NCI-H82 treated with DMSO at 0.1 percent for 48 hours (cell line): ENCODE measurements around the gene TAX1BP1.
A peak's percentile ranks its signal among the peaks of the same experiment; 100 is the strongest.

ENCODE experiments used
- DNase-seq: peaks from one replicate; lab custom pipeline; 2025; ENCODE audit not compliant: unreplicated experiment; lab: John Stamatoyannopoulos, UW

Gene TAX1BP1

DNA sequence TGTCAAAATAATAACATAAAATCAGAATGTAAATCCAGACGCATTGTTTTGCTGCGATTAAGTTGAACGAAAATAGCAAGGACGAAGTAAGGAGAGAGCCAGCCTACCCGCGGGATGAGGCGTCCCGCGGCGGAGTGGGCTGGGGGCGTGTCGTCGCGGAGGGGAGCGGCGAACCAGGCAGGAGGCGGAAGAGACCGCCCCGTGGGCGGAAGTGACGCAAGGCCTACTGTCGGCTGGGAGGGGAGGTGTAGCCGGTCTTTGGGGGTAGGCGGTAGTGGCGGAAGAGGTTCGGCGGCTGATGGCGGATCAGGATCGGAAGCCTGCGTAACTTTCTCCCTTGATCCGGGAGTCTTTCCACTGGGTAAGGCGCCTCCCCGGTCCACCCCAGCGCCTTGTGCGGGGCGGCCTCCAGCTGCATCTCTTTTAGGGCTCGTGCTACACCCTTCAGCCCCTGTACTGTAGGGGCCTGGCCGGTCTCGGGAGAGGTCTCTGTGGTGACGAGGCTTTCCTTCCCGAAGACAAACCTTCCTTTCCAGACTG, at the start of gene TAX1BP1:
TAX1BP1 (plus strand) TSS at position 254 of the 540 bp plus-strand sequence. CDS start 8,363 bp downstream, outside the sequence.
- DNase-seq, result peak; percentile 77

DNA sequence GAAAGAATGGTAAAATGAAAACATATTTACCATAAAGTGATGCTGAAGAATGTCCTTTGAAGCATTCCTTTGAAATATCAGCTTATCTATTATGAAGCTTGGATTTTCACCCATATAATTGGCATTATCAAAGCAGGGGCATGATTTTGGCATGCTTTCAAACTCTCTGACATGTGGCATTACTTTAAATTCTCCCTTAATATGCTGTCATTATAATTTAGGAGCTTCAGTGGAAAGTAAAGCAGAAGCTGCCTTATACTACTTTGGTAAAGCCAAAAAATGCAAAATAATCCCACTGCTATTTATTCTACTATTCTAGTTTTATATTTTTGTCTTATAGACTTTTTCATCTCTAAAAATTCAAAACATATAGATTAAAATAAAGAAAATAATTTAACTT, 49.3 kb upstream of the TAX1BP1 start:
- no peak for DNase-seq

DNA sequence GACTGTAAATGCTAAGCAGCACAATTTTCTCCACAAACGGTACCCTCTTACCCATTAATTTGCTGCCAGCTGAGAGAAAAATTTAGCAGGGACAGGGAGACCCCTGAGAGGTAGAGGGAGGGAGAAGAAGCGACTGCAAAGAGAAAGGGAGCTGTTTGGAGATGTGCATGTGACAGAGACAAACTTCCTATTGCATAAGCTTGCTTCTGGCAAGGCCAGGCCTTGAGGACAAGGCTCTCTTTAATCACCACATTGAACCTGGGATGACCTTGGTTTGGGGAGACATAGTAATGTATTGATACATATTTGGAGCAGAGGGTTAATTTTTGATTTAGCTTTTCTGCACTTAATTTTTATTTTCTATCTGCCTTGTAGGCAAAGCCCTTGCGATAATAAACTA, 46.2 kb upstream of the TAX1BP1 start:
- no peak for DNase-seq

DNA sequence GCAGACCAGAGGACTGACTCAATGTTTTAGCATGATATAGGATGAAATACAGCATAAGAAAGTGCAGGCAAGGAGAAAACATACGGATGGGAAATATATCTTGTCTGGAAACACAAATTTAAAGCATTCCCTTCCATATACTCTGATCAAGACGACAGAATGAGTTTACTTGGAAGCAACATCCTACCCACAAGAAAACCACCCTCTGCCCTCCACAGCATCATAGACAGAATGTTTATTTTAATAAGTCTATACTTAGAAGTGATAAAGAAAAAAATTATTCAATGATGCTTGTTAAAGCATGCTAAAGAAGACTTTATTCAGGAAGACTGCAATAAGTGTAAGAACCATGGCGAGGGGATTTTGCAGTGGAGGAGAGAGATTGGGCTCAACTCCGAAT, 44.9 kb upstream of the TAX1BP1 start:
- no peak for DNase-seq

DNA sequence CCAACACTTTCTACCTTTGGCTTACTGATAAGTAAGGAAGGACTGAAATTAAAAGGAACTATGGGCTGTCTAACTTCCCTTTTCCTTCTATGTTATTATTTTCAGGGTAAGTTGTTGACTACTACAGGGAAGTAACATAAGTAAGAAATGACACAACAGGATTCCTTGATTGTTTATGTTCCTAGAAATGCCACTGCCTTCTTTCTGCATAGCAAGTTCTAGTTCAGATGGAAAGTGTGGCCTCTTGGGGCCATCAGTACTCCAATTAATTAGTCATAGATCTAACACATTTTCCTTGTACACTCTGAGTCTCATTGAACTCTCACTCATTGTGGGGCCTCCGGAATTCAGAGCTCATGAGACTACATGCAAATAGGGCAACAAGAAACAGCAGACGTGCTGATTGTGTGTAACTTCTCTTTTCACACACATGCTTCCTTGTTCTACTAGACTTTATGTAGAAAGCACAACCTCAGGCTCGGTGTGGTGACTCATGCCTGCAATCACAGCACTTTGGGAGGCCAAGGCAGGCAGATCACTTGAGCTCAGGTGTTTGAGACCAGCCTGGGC, 42.0 kb upstream of the TAX1BP1 start:
- DNase-seq, result no peak

DNA sequence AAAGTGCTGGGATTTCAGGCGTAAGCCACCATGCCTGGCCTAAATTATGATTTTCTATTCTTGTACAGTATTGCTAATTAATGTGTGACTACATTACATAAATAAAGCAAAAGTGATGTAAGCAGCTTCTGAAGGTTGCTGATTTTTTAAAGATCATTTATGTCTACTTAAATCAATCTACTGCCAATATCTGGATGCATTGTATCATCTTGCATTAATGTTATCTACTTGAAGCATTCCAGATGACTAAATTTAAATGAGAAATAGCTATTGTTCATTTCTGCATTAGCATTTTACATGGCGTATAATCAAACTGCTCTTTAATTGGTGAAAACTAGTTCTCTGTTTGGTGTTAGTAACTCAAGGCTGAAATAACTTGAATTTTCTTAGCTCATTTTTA, 40.2 kb upstream of the TAX1BP1 start:
- DNase-seq, result no peak

DNA sequence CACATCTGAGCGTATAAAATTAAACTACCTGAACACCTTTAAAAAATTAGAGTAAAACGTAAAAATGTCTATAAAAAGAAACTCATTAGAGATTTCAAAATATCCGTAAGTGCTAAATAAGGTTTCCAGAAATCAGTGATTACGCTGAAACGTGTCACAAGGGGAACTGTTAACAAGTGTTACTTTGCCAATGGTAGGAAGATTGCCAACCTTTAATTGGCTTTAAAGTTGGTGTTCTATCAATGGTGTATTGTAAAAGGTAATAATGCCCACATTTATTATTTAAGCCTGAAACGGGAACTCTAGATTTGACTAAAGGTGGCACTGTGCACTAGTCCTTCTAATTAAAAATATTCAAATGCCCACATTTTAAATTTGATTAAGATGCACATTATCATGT, 39.5 kb upstream of the TAX1BP1 start:
- no peak for DNase-seq

DNA sequence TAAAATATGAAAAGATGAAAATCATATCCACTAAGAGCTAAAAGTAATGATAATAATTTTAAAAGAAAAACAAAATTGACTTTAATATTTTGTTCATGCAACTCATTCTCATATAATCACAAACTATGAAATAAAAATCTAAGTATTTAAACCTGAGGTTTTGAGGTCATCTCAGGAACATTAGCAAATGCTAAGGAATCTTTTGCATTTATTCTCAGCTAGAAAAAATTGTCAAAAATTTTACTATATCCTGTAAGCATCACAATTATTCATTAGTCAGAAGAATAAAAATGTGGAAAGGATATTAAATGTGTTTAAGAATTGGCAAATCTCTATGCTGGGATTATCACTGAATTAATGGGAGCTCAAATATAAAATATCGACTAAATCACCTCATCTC, 36.8 kb upstream of the TAX1BP1 start:
- DNase-seq, result no peak

DNA sequence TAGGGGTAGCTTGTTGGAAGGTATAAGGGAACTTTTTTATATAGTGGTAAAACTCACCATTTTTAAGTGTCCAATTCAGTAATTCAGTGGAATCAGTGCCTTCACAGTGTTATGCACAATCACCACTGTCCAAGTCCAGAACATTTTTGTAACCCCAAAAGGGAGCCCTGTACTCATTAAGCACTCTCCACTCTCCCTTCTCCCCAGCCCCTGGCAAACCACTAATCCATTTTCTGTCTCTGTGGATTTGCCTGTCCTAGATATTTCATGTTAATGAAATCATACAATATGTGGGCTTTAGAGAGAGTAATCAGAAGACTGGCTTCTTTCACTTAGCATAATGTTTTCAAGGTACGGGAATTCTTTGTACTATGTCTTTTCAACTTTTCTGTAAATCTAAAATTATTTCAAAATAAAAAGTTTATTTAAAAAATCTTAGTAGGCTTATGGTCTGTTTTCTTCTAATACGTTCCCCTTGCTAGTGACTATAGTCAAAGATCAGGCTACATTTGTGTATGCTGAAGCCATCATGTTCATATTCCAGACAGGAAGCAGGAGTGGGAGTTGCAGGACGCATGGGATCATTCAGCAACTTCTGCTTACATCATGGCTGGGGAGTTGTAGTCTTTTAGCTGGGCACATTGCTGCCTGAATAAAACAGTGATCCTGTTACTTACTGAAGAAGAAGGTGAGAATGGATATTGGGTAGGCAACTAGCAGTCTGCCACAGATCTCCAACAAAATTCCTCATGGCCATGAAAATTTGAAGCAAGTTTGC, 35.4 kb upstream of the TAX1BP1 start:
- DNase-seq, result no peak

DNA sequence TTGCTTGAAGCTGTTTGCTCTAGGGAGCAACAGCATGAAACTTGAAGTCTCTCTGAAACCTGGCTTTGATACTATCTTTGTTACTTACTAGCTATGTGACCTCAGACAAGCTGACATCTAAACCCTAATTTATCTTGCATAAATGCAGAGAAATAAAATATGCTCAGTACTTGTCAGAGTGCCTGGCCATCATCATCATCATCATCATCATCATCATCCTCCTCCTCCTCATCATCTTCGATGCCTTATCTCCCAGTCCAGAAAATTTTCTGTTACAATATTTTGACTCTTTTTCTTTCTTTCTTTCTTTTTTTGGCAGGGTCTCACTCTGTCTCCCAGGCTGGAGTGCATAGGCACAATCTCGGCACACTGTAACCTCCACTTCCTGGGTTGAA, 34.8 kb upstream of the TAX1BP1 start:
- DNase-seq, result no peak

DNA sequence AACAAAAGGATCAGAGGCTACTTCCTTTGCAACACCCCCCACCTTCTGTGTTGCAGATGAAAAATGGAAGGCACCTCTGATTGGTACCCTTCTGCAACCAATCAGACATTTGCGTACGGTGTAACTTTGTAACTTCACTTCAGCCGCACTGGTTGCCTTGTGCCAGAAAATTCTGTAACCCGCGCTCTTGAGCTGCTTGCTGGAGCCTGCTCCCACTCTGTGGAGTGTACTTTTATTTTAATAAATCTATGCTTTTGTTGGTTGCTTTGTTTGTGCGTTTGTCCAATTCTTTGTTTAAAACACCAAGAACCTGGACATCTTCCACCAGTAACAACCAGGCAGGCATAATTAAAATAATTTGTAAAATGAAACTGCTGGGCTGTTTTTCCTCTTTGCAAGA, 31.5 kb upstream of the TAX1BP1 start:
- no peak for DNase-seq

DNA sequence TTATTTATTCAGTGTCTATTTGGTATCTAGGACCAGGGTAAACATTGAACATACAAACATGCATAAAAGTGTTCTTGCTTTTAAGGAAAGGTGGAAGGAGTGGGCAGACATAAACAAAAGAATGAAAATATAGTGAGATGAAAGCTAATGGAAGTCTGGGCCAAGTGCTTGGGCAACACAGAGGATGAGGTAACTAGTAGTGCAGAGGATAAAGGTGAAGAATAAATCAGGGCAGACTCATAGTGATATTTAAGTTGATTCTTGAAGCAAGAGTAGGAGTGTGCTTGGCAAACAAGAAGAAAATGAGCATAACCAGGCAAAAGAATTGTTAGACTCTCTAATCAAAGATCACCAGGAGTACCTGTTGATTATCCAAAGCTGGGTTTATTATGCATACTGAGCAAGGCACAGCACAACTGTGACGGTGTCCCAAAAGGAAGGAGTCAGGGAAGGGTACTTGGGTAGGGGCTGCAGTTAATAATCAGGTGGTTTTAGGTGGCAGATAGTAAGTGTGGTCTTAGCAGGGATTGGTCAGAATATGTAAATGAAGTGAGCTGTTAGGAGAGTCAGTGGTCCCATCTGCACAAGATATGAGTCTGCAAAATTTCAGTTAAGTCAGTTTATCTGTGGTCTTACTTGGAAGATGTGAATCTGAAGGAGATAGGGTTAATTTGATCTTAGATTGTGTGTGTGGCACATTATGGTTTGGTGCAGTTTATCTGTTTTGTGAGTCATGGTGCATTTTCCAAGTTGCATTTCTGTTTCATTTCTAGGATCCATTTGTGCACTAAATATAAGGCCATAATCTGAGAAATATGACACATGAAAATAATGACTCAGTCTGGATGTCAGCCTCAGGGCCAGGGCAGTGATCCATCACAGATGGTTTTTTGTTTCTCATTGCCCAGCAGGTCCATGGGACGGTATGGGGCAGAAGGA, 30.6 kb upstream of the TAX1BP1 start:
- no peak for DNase-seq

DNA sequence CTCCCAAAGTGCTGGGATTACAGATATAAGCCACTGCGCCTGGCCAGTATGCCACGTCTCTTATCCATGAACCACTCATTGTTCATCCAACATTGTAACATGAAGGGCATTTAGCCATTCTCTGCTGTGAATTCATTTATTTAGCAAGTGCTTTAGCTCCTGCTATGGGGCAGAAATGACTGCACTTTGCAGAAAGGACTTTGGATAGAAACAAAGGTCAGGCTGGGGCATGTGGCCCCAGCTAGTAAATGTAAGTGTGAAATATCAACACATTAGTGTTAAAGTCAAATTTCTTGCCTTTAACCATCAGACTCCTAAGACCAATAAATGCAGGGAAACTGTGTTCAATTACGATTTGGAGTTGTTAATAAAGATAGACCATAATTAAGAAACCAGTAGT, 27.7 kb upstream of the TAX1BP1 start:
- DNase-seq, result no peak

DNA sequence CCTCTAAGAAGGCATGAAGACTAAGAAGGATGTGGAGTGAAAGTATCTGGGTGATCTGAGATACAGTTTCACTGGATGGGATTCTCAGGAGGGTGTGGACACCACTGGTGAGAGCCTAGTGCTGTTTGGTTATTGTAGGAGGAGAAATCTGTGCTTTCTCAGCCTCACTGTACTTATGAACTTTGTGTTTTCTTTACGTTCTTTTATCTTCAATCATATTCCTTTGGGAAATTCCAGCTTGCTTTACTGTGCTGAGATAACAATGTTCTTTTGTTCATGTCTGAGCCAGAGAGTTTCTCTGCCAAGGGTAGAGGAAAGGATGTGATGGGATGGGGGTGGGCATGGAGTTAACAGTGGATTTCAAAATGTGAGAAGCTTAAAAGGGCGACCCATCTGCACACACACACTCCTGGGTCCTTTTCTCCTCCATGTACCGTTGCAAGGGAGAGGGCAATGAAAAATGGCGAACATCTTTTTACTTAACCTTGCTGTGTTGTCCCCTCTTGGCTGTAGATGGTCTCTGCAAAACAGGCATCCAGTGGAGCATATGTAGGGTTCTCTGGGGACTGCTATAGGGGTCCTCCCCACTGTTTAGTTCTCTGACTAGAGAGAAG, 25.0 kb upstream of the TAX1BP1 start:
- no peak for DNase-seq

DNA sequence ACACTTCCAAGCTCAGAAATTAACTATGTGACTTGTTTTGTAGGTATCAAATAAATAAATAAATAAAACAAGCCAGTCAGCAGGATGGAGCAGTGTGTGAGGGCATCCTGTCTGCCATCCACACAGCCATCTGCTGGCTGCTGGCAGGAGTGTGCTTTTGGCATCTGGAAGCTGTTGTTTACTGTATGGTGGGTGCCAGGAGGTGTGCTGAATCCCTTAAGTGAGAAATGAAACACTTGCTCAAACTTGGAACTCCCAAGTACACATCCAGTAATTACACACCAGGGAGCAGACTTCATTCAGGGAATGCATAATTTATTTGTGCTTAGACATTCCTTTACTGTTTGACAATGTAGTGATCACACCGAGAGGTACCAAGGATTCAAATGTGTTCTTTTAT, 16.9 kb upstream of the TAX1BP1 start:
- peak; percentile 19 for DNase-seq

DNA sequence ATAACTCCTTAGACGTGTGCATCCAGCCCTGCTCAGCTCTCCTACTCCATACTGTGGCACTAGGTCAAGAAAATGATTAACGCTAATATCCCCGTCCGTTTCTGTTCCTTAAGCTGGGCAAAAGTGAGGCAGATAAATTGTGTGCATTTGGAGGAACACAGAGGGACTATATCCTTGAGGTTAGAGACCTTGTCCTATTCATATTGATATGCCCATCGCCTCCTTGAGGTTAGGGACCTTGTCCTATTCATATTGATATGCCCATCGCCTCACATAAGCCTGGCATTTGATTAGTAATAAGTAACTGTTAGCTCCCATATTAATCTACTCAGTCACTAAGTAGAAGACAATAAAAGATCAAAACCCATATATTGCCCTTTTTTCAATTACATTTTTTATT, 12.9 kb upstream of the TAX1BP1 start:
- no peak for DNase-seq

DNA sequence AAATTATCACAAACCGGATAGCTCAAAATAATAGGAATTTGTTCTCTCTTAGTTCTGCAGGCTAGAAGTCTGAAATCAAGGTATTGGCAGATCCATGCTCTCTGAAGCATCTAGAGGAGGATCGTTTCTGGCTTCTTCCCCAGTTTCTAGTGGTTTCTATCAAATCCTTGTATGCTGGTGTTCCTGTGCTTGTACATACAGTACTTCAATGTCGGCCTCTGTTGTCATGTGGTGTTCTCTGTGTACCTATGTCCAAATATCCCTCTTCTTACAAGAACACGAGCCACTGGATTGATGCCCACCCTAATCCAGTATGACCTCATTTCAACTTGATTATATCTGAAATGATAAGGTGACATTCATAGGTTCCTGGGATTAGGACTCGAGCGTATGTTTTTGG, 9.8 kb upstream of the TAX1BP1 start:
- DNase-seq, result no peak

DNA sequence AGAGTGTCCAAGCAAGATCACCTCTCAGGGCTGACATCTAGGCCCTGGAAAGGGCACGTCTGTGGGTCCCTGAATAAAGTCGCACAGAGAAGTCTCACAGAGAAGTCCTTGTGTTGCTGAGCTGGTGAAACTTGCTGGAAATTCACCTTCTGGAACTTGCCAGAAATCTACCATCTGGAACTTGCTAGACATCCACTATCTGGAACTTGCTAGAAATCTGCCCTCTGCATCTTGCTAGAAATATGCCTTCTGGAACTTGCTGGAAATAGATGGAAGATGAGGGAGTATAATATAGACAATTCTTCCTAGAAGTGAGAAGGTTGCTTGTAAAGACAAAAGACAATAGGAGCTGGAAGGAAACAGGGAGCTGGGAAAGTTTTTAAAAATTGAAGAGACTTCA, 5.4 kb upstream of the TAX1BP1 start:
- no peak for DNase-seq

DNA sequence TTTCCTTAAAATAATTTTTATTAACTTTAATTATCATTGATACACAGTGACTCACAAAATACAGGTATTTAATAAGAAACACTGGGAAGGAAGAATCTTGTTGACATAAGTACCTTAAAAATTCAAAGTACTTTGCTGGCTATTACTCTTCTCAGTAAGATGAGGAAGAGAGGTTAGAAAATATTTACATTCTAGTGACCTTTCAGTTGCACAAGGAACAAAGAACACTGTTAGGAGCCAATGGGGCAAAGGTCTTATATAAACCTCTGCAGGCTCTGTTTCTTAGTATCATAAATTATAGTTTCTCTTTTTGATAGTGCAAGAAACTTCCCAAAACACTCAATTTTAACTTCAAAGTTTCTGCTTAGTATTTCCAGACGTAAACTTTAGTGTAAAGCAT, 4.8 kb upstream of the TAX1BP1 start:
- DNase-seq, result no peak

DNA sequence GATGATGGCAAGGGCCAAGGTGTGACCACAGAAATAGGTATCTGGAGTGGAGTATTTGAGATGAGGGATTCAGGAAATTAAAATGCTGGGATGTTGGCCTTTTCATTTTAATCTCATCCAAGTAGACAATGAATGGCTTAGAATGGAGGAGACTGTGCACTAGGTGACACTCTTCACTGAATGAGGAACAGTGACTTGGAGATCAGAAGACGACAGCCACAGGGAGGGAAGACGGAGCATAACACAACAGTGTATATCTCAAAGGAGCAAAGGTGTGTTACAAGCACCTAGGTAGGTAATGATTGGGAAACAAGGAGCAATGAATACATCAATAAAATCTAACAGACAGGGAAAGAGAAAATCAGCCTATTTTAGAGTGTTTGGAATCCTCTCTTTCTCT, 4.1 kb upstream of the TAX1BP1 start:
- DNase-seq, result no peak

DNA sequence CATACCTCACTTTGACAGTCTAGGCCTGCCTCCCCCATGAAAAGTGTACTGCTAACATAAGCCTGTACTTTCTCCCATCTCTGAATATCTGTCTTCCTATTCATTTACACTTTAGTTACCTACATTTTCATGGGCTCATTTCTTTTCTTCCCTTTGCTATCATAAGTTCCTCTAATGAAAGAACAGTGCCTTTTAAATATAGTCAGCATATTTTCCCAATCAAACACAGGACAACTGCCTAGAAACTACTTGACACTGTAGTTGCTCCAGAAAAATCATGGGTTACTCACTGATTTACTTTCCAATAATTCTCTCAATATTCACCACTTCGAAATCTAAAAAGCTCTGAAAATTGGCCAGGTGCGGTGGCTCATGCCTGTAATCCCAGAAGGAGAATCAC, 2.8 kb upstream of the TAX1BP1 start:
- DNase-seq, result no peak
